Stomach (tissue), 4 donors: ENCODE measurements around the gene FSD1.

Experiments
- CTCF ChIP-seq, 7 experiments: fragments of 450-650 bp in 4 of 7; fragments of 200-600 bp in 3 of 7; sonication (generic) in 3 of 7; IDR thresholded peaks; one replicate each; pipeline ENCODE4 v1.5.1; 2016 to 2019; ENCODE audit warnings: antibody characterized with exemption in 7 of 7, control low read depth in 2 of 7, mild to moderate bottlenecking in 1 of 7
- POLR2A ChIP-seq, 4 donors: fragments of 450-650 bp; IDR thresholded peaks; one replicate each; pipeline ENCODE4 v1.6.1; 2016; ENCODE audit warnings: antibody characterized with exemption in 4 of 4, control low read depth in 2 of 4, mild to moderate bottlenecking in 1 of 4, moderate library complexity in 1 of 4
- POLR2AphosphoS5 ChIP-seq, 3 donors: sonication (generic); formaldehyde crosslinking; IDR thresholded peaks; one replicate each; pipeline ENCODE4 v1.6.1; 2016; ENCODE audit warnings: antibody characterized with exemption in 3 of 3

GRCh38 chr19:4297901-4298809 is 6.2 kb upstream of the FSD1 start:
- TF ChIP-seq POLR2AphosphoS5 (IDR thresholded peaks at IDR 0.05) = no peak
- no peak for TF ChIP-seq POLR2A (IDR thresholded peaks at IDR 0.05)
- no peak for TF ChIP-seq CTCF (IDR thresholded peaks at IDR 0.05)
